ENCODE data around the gene PRPF6.

Gene PRPF6

DNA sequence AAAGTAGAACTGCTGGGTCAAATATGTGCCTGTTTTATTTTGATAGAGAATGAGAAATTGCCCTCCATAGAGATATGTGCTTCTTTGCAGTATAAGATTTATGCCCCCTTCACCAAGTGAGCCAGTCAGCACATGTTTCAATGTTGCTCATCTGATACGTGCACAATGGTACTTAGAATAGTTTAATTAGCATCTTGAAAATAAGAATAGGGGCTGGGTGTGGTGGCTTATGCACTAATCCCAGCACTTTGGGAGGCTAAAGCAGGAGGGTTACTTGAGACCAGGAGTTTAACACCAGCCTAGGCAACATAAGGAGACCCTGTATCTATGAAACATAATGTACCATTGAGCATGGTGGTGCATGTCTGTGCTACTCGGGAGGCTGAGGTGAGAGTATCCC lies 34.7 kb downstream of the PRPF6 start:
- no peak overlapping the region for H3K9ac ChIP-seq (ENCODE audit: low read depth, low read length, poor library complexity, severe bottlenecking)
- no peaks in the 10 kb centered on the region for H3F3A ChIP-seq (ENCODE audit: low read depth)
- no peaks in the 10 kb centered on the region for H3K9me3 ChIP-seq (ENCODE audit: insufficient read depth, low read depth, low read length)
- H4K20me1 ChIP-seq (ENCODE audit: insufficient read depth, low read length, poor library complexity, severe bottlenecking), result no peaks in the 10 kb centered on the region
- no peak overlapping the region for H3K4me3 ChIP-seq (ENCODE audit: low read length, poor library complexity, severe bottlenecking)
- H3K4me2 ChIP-seq (ENCODE audit: low read depth, low read length, poor library complexity, severe bottlenecking), result no peak overlapping the region
- no peak overlapping the region for H2AFZ ChIP-seq (ENCODE audit: low read length)
- TF ChIP-seq EZH2phosphoT487 (IDR thresholded peaks at IDR 0.05; ENCODE audit: borderline replicate concordance), result no peak
- TF ChIP-seq, protein P1, sequence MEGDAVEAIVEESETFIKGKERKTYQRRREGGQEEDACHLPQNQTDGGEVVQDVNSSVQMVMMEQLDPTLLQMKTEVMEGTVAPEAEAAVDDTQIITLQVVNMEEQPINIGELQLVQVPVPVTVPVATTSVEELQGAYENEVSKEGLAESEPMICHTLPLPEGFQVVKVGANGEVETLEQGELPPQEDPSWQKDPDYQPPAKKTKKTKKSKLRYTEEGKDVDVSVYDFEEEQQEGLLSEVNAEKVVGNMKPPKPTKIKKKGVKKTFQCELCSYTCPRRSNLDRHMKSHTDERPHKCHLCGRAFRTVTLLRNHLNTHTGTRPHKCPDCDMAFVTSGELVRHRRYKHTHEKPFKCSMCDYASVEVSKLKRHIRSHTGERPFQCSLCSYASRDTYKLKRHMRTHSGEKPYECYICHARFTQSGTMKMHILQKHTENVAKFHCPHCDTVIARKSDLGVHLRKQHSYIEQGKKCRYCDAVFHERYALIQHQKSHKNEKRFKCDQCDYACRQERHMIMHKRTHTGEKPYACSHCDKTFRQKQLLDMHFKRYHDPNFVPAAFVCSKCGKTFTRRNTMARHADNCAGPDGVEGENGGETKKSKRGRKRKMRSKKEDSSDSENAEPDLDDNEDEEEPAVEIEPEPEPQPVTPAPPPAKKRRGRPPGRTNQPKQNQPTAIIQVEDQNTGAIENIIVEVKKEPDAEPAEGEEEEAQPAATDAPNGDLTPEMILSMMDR (conservative IDR thresholded peaks at IDR 0.05; ENCODE audit: low read length), result no peak
- peaks cover 70% of the 10 kb centered on the region; the same call in 1 of the 2 replicates for H3K36me3 ChIP-seq (ENCODE audit: insufficient read depth, low read length)
- H3K4me1 ChIP-seq (ENCODE audit: insufficient read depth, low read length, poor library complexity, severe bottlenecking), result no peaks in the 10 kb centered on the region
- no peaks in the 10 kb centered on the region for H3K9me2 ChIP-seq (replicated peaks; ENCODE audit: low read depth, low read length)
- no peaks in the 10 kb centered on the region for H3K27me3 ChIP-seq (ENCODE audit: insufficient read depth, low read length, poor library complexity, severe bottlenecking)
- H3K79me2 ChIP-seq (ENCODE audit: insufficient read depth, low read length), result no peaks in the 10 kb centered on the region

DNA sequence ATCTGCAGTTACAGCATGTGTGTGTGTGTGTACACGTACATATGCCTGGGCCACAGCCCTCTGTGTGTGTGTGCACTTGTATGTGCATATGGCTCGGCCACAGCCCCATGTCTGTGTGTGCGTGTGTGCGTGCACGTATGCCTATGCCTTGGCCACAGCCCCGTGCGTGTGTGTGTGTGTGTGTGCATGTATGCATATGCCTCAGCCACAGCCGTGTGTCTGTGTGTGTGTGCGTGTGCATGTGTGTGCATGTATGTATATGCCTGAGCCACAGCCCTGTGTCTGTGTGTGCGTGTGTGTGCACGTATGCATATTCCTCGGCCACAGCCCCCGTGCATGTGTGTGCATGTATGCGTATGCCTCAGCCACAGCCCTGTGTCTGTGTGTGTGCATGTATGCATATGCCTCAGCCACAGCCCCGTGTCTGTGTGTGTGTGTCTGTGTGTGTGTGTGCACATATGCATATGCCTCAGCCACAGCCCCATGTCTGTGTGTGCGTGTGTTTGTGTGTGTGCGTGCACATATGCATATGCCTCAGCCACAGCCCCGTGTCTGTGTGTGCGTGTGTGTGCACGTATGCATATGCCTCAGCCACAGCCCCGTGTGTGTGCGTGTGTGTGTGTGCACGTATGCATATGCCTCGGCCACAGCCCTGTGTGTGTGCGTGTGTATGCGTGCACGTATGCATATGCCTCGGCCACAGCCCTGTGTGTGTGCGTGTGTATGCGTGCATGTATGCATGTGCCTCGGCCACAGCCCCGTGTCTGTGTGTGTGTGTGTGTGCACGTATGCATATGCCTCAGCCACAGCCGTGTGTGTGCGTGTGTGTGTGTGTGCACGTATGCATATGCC lies 40.4 kb downstream of the PRPF6 start:
- Histone ChIP-seq H3F3A (ENCODE audit: low read depth) (no peaks in the 10 kb centered on the region), H3K4me3 (ENCODE audit: low read length, poor library complexity, severe bottlenecking) (no peak overlapping the region), H3K9me3 (ENCODE audit: insufficient read depth, low read depth, low read length) (no peaks in the 10 kb centered on the region), H3K9ac (ENCODE audit: low read depth, low read length, poor library complexity, severe bottlenecking) (no peak overlapping the region), H2AFZ (ENCODE audit: low read length) (no peak overlapping the region), H3K79me2 (ENCODE audit: insufficient read depth, low read length) (no peaks in the 10 kb centered on the region), H3K9me2 (replicated peaks; ENCODE audit: low read depth, low read length) (no peaks in the 10 kb centered on the region), H3K4me2 (ENCODE audit: low read depth, low read length, poor library complexity, severe bottlenecking) (no peak overlapping the region), H3K36me3 (ENCODE audit: insufficient read depth, low read length) (peaks cover 81% of the 10 kb centered on the region; the same call in 1 of the 2 replicates), H3K4me1 (ENCODE audit: insufficient read depth, low read length, poor library complexity, severe bottlenecking) (no peaks in the 10 kb centered on the region), H3K27me3 (ENCODE audit: insufficient read depth, low read length, poor library complexity, severe bottlenecking) (no peaks in the 10 kb centered on the region), H4K20me1 (ENCODE audit: insufficient read depth, low read length, poor library complexity, severe bottlenecking) (no peaks in the 10 kb centered on the region)
- TF ChIP-seq EZH2phosphoT487 (IDR thresholded peaks at IDR 0.05; ENCODE audit: borderline replicate concordance), result no peak
- TF ChIP-seq, protein P1 (conservative IDR thresholded peaks at IDR 0.05; ENCODE audit: low read length), result no peak

DNA sequence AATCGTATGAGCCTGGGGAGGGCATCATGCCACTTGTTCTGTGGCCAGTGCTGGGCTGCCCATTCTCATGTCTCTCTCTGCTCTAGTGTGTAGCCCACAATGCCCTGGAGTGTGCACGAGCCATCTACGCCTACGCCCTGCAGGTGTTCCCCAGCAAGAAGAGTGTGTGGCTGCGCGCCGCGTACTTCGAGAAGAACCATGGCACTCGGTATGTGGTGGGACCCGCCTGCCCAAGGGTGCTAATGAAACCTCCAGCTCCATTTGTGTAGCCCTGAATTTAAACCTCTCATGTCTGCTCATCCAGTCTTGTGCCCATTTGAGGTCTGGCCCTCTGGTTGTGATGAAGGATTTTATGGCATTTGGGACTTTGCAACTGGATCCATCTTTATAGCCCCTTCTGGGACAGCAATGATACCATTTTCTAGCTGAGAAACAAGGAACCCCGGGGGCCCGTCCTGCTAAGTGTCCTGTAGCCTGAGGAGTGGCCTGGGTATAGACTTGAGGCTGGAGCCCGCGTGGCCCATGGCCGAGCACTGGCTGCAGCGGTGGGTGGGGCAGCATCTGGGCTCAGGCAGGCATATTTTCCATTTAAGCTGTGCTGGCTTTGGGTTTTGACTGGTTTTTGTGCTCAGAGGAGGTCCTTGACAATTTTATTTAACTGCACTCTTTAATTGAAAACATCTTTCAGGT lies 41.9 kb downstream of the PRPF6 start:
- no peak overlapping the region for H3K4me2 ChIP-seq (ENCODE audit: low read depth, low read length, poor library complexity, severe bottlenecking)
- H3K4me3 ChIP-seq (ENCODE audit: low read length, poor library complexity, severe bottlenecking), result no peak overlapping the region
- no peaks in the 10 kb centered on the region for H3F3A ChIP-seq (ENCODE audit: low read depth)
- no peaks in the 10 kb centered on the region for H3K27me3 ChIP-seq (ENCODE audit: insufficient read depth, low read length, poor library complexity, severe bottlenecking)
- H3K9ac ChIP-seq (ENCODE audit: low read depth, low read length, poor library complexity, severe bottlenecking), result no peak overlapping the region
- H3K9me2 ChIP-seq (replicated peaks; ENCODE audit: low read depth, low read length), result no peaks in the 10 kb centered on the region
- no peaks in the 10 kb centered on the region for H3K4me1 ChIP-seq (ENCODE audit: insufficient read depth, low read length, poor library complexity, severe bottlenecking)
- no peaks in the 10 kb centered on the region for H3K9me3 ChIP-seq (ENCODE audit: insufficient read depth, low read depth, low read length)
- TF ChIP-seq, protein P1 (conservative IDR thresholded peaks at IDR 0.05; ENCODE audit: low read length), result no peak
- TF ChIP-seq EZH2phosphoT487 (IDR thresholded peaks at IDR 0.05; ENCODE audit: borderline replicate concordance), result no peak
- no peak overlapping the region for H2AFZ ChIP-seq (ENCODE audit: low read length)
- H4K20me1 ChIP-seq (ENCODE audit: insufficient read depth, low read length, poor library complexity, severe bottlenecking), result no peaks in the 10 kb centered on the region
- H3K79me2 ChIP-seq (ENCODE audit: insufficient read depth, low read length), result no peaks in the 10 kb centered on the region
- H3K36me3 ChIP-seq (ENCODE audit: insufficient read depth, low read length), result peaks cover 88% of the 10 kb centered on the region; the same call in 1 of the 2 replicates

All from Loucy (cell line).